Measurements from ENCODE around the gene SIX3.

SIX3 gene

GRCh38 chr2:44944102-44944951 is 2.8 kb downstream of the SIX3 start:
- DNase-seq: no peak

GRCh38 chr2:44944952-44945612 is 3.6 kb downstream of the SIX3 start:
- no peak for DNase-seq

DNA sequence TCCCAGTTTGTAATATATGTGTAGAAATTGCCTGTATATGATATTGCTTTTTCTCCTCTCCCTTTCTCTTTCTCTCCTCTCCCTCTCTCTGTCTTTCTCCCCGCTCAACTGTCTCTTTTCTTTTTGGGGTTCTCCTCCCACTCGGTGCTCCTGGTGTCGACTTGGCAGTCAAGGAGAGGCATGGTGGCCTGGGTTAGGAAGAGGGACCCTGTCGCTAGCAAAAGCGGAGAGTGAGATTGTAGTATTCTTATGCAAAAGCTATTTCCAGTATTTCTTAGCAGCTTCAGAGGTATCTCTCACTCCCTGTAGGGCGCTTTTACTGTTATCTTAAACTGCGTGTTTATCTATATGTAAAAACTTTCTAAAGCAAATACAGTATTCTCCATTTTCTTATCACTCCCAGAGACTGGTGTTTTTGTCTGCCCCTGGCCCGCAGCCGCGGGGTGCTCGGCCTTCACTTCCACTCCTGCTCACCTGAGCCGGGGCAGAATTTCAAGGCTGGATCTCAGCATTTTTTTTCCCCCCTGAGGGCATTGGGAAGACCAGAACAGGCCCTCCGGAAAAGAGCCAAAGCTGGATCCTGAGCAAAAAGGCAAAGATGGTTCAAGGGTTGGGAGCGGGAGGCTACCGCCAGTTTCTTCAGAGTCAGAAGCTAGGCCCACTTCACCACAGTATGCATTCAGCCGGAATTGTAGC is 4.3 kb downstream of the SIX3 start:
- no peak for DNase-seq

DNA sequence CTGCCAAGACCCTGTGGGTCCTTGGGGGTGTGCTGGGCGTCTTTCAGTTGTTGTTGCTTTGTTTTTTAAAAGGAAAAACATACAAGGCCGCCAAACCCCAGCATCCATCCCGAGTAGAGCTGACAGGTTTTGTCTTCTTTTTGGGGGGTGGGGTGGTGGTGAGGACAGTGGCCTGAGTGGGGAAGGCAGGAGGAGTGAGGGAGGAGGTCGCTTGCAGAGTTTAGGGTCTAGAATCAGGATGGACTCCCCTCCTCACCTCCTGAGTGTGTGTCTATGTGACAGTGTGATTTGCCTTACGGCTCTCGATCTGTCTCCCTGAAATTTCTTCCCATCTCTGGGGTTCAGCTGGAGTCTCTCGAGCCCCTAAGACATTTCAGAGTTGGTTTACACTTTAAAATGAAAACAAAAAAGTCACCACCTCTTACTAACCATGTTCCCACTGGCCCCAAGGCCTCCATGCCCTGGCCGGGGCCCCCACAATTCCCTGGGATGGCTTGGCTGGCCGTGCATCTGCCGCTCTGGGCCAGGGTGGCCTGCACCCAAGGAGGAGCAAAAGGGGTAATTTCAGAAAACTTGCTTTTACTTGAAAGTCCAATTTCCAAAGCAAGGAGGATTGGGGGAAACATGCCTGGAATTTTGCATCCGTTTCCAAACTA is 5.0 kb downstream of the SIX3 start:
- DNase-seq: no peak

DNA sequence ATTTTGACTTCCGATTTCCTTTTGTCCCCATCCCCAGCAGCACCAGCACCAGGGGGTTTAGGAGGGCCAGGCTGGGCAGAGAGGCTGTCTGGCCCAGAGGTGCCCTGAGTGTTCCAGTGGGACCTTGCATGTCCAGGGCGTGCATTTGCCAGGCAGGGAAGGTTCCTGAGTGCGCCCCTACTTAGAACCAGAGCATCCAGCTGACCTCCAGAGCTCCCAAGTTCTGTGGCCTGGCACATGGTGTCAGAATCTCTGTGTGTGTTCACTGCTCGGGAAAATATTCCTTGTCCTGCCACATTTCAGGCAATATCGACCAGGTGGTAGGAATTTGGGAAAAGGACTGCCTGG is 5.5 kb downstream of the SIX3 start:
- no peak for DNase-seq

DNA sequence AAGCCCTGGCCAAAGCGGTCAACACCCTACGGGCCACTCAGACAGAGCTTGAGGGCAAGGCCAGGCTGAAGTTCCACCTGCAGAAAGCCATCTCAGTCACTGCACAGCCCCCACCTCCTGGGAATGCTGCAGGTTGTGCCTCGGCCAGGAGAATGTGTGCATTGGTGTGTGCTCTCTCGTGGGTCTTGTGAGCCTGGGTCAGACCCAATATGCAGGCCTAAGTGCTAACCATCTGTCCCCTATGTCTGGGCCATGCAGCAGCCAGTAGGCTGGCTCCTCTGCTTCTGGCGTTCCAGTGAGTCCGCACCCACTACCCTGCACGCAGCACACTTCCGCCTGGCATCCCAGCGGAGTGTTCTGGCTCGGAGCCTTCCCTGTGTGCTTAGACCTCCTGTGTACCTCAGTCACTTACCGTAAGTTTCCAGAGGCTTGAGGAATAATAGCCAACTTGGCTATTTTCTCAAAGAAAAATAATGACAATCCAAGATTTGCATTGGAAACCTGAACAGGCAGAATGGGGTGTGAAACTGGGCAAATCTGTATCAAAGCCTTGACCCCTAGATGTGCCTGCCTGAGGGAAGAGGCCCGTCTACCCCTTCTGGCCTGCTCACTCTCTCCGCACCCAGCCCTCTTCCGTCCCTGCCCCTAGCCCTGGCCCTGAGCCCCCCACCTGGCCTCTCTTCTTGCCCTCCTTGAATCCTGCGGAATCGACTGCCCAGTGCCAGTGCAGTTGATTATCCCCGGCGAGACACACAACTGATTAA is 7.2 kb downstream of the SIX3 start:
- no peak for DNase-seq

DNA sequence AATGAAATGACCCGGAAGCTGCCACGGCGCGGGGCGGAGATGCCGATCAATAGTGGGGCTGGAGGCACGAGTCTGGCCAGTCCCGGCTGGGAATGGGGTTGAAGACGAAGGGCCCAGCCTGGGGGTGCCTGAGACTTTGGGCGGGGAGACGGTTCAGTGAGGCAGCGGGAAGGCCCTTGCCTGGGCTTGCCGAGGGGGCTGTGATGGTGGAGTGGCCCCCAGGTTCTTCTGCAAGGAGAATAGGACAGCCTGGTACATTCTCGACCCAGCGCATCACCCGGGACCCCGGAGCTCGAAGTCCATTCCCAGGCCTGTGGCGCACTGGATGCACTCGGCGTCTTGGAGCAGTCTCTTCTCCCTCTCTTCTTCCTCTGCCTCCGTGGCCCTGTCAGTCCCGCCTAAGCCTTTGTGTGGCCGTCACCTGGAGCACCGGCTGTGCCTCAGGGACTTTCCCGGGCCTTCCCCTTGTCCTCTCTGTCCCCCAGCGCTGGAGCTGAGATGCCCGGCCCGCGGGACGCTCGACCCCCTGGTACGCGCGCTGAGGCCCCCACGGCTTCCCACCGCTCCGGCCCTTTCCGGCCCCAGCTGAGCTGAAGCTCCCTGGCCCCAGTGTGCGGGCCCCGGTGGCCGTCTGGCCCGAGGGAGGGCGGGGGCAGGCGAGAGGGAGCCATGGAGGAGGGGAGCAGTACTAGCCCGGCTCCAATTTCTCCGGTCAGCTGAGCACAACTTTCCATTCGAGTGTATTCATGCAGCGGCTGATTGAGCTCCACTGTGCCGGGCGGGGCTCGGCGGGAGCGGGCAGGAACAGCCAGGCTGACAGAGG is 8.0 kb downstream of the SIX3 start:
- DNase-seq: no peak

DNA sequence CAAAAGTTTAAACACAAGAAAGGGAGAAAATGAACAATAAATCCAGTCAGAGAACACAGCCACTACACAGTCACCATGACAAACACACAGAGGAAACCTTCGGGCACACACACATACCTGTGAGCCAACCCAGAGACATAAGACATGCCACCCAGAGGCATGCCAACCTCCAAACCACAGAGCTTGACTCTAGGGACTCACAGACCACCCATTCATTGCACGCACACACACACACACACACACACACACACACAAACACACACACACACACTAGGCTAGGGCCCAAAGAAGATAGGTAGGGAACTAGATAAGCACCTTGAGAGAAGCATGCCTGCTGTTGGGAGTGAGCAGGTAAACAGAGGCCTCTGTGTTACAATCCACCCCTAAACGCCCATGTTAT is 9.1 kb downstream of the SIX3 start:
- no peak for DNase-seq

DNA sequence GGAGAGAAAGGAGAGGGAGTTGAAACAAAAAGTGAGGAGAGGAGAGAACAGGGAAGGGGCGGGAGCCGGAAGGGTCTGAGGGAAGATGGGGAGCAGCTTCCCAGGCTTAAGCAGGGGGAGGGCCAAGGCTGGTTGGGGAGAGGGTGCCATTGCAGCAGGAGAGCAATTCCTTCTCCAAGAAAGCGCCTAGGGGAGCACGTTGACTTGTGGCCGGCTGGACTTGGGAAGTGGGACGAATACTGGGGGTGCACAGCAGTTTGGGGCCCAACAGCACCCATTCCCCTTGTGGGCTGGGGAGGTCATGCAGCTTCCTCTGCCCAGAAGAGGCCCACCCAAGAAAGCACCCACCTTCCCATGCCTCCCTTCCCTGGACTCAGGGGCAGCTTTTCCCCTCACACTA is 9.6 kb downstream of the SIX3 start:
- DNase-seq: no peak

DNA sequence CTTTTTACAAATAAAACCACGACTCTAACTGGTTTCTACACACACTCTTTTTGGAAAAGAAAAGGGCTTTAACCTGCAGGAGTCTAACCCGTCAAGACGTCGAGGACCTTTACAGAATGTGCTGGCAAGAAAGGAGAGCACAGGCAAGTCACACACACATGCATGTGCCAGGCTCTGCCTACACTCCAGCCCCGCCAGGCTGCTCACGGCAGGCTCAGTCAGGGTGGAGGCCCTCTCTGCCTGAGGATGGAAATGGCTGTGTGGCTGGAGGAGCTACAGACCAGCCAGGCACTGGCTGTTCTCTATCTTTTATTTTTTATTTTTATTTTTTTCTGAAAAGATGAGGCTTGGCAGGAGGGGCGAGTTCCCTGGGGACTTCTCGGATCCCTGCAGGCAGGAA is 10.2 kb downstream of the SIX3 start:
- DNase-seq: no peak

DNA sequence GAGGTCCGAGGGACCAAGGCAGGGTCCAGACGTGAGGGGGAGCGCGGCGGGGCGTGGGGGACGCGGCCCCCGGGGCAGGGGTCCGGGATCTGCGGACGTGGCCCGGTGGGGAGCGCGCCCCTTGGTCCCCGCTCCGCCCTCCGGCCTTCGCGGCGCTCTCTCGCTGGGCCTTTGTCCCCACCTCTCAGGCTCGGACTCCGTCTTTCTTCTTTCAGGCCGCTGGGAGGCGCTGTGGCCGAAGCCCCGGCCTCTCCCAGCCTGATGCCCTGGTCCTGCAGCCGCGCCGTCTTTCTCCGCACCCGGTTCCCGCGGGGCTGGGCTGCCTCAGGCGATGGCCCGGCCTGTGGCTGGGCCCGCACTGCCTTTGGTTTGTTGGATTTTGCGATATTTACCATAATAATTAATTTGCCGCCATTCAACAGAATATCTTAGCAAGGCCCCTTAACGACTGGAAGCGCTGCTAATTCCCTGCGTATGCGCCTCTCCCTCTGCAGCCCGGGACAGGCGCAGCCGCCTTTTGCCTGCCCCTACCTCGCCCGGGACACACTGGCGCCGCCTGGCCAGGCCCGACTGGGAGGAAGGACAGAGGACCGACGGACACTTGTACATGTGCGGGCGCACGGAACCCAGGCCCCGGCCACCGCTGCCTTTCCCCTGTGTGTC is 10.8 kb downstream of the SIX3 start:
- DNase-seq: peak; percentile 54

GRCh38 chr2:44952806-44953498 is 11.4 kb downstream of the SIX3 start:
- DNase-seq: no peak

DNA sequence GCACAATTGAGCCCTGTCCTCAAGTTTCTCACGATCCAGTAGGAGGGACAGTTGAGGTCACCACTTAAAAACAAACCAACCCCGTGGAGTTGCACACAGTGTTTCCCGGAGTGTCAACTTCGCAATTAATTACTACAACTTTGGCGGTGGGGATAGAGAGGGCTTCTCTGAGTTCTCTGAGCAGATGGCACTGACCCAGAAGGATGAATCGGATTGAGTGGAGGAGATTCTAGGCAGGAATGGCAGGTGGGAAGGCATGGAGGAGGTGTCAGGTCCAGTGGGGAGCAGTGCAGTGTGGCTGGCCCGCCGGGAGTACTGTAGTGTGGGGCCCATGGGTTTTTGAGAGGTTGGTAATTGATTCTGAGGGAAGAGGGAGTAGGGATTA is 12.0 kb downstream of the SIX3 start:
- DNase-seq: no peak

DNA sequence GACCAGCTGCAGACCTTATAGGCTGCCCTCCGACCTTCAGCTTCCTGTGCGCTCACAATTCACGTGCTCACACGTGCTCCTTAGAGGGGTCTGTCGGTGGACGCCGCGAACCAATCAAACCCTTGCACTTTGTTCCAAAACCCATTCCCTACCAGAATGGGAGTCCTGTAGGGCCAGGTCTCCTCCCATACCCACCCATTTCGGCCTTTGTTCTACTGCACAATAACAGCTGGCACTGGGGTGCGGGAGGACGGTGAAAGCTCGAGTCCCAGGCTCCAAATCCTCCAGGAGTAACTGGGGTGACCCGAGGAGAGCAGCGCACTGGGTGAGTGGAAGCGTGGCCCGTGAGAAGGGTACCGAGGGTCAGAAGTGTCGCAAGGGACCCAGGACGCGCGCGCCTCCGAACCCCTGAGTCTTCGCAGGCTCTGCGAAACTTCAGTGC is 13.0 kb downstream of the SIX3 start:
- DNase-seq: no peak

GRCh38 chr2:44954889-44955592 is 13.5 kb downstream of the SIX3 start:
- no peak for DNase-seq

- peak; percentile 62 for DNase-seq
Measured at GRCh38 chr2:44955593-44956392, 14.3 kb downstream of the SIX3 start.

DNA sequence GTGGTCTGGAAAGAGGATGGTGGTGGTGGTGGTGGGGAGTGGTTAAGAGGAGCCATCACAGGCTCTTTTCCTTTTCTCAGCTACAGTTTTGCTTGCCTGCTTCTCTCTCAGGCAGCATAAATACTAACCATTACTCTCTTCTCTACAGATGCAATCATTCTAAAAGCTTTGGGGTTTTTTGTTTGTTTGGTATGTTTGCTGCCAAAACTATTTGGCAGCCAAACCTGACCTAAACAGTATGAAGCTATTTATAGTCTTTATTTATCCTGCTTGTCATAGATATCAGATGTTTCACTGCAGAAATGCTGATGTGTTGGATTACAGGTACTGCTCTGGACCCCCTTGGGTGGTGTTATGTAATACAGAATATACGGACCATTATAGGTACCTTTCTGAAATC is 15.3 kb downstream of the SIX3 start:
- no peak for DNase-seq

DNA sequence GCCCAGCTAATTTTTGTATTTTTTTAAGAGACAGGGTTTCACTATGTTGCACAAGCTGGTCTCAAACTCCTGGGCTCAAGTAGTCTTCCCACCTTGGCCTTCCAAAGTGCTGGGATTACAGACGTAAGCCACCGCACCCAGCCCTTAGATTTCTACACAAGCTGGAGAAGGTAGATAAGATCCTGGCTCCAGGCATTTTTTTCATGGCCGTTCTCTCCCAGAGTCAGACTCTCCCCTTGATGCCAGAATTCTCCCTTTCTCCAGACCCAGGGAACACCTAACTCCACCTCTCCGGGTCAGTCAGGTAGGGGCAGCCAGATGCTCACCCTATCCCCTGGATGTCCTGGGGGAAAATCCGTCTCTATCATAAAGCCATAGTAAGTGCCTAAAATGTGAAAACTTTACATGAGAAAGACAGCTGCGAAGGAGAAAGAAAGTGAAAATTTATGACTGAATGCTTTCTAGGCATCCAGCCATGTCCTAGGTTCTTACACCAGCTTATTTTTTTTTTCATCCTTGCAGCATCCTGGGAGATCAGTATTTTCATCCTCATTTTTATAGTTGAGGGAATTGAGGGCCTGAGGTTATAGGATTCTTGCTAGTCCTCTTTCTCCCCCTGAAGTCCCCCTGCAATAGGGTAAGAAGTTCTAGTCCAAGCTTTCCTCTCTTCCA is 16.3 kb downstream of the SIX3 start:
- DNase-seq: no peak
